OCI-LY7 (cell line): ENCODE measurements around the gene DNAI2. TPM values are rescaled to one million over a fixed set of nuclear protein-coding genes. Genes with fewer than 3 reads are reported as not detected.
A peak's percentile ranks its signal among the peaks of the same experiment; 100 is the strongest.

Source experiments
- BruUV-seq: library from RNA; stranded (reverse); fragments of 400-500 nt; replicated peaks from 2 replicates; lab custom pipeline; 2021; lab: Mats Ljungman, UMichigan
- CTCF ChIA-PET: fragments of 300-600 bp; sonication (Branson Sonifier 250); formaldehyde crosslinking; loops from one replicate; lab custom pipeline; 2022; ENCODE audit warnings: antibody characterized with exemption; ENCODE audit not compliant: unreplicated experiment; lab: Charles Lee
- POLR2A ChIA-PET: fragments of 300-600 bp; sonication (Branson Sonifier 250); formaldehyde crosslinking; loops from one replicate; lab custom pipeline; 2022; ENCODE audit warnings: antibody characterized with exemption; lab: Charles Lee
- DNase-seq: peaks from one replicate; pipeline ENCODE4 v3.0.0-alpha.2; 2015; ENCODE audit warnings: low spot score
- H2AFZ ChIP-seq: fragments of 200-600 bp; sonication (generic), shearing (Covaris generic); 2 replicates; pipeline ENCODE4 v1.6.1; 2014; ENCODE audit warnings: mild to moderate bottlenecking, antibody characterized with exemption, low read length, moderate library complexity
- H3K27ac ChIP-seq: fragments of 200-600 bp; sonication (generic); 2 replicates; pipeline ENCODE4 v1.5.1; 2014; ENCODE audit warnings: mixed run types, low read depth, mild to moderate bottlenecking, moderate library complexity, low read length, inconsistent platforms; ENCODE audit not compliant: poor library complexity, severe bottlenecking
- H3K36me3 ChIP-seq: fragments of 200-600 bp; sonication (generic); 2 replicates; pipeline ENCODE4 v1.6.1; 2014; ENCODE audit warnings: mild to moderate bottlenecking, antibody characterized with exemption, low read length, moderate library complexity, mixed read lengths; ENCODE audit not compliant: insufficient read depth
- H3K4me1 ChIP-seq: fragments of 200-600 bp; sonication (generic); 2 replicates; pipeline ENCODE4 v1.5.1; 2014; ENCODE audit warnings: mild to moderate bottlenecking, low read length; ENCODE audit not compliant: insufficient read depth, poor library complexity, severe bottlenecking
- H3K4me2 ChIP-seq: fragments of 200-600 bp; sonication (generic); 2 replicates; pipeline ENCODE4 v1.6.1; 2014; ENCODE audit warnings: mild to moderate bottlenecking, low read length
- H3K4me3 ChIP-seq: fragments of 200-600 bp; sonication (generic); 2 replicates; pipeline ENCODE4 v1.5.1; 2014; ENCODE audit warnings: mild to moderate bottlenecking, low read depth, low read length; ENCODE audit not compliant: poor library complexity, severe bottlenecking
- H3K79me2 ChIP-seq: fragments of 200-600 bp; sonication (generic); 2 replicates; pipeline ENCODE4 v1.6.1; 2016; ENCODE audit warnings: low read depth, mild to moderate bottlenecking, low read length, moderate library complexity, mixed read lengths; ENCODE audit not compliant: insufficient read depth
- H3K9me2 ChIP-seq: fragments of 200-600 bp; sonication (generic); 2 replicates; pipeline ENCODE4 v1.6.1; 2016; ENCODE audit warnings: mild to moderate bottlenecking, low read length, mixed read lengths; ENCODE audit not compliant: insufficient read depth
- H3K9me3 ChIP-seq: fragments of 200-600 bp; sonication (generic); 2 replicates; pipeline ENCODE4 v1.6.1; 2014; ENCODE audit warnings: mild to moderate bottlenecking, mixed run types, low read length, mixed read lengths
- H4K20me1 ChIP-seq: fragments of 200-600 bp; sonication (generic); 2 replicates; pipeline ENCODE4 v1.6.1; 2014; ENCODE audit warnings: mild to moderate bottlenecking, antibody characterized with exemption, low read length, moderate library complexity, mixed read lengths; ENCODE audit not compliant: insufficient read depth
- EZH2phosphoT487 ChIP-seq: fragments of 200-600 bp; sonication (generic); IDR thresholded peaks from 2 replicates; pipeline ENCODE4 v1.6.1; 2018; ENCODE audit warnings: low read depth, borderline replicate concordance, mild to moderate bottlenecking, mixed run types, antibody characterized with exemption, low read length, moderate library complexity, mixed read lengths
- intact Hi-C: fragments of 100-400 bp; cut with micrococcal nuclease; formaldehyde crosslinking; loops from one replicate; pipeline ENCODE4 v1.10.0; 2022; ENCODE audit not compliant: unreplicated experiment
- total RNA-seq, 2 experiments: library from RNA; depleted of rRNA in 1 of 2; stranded (reverse); fragments of >200 nt in 1 of 2; shearing (Covaris generic) in 1 of 2; gene quantifications; 2 replicates each; pipeline ENCODE4 v1.2.3, GENCODE V29; 2014 to 2022
- TF ChIP-seq, protein P1 (sequence below): fragments of 200-600 bp; sonication (generic); conservative IDR thresholded peaks from 2 replicates; pipeline ENCODE4 v1.5.1; 2014; ENCODE audit warnings: mild to moderate bottlenecking, antibody characterized with exemption, low read length, moderate library complexity, mixed read lengths

The DNAI2 gene
- total RNA-seq, 2 experiments from 2014 or later, result not detected

DNA sequence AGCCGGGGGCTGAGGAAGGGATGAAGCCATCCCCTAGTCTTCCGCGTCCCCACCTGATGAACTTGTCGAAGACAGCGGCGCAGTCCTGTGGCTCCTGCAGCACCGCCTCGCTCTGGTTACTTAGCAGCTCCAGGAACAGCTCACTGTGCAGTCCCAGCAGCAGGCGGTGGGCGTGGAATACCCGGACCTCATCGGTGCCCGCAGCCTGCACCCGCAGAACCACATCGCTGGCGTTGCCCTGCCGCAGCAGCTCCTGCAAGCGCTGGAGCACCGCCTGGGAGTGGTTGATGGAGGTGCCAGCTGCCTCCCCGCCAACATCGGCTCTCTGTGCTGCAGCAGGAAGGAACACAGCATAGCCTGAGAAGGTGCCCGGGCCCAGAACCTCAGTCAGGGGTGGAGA, 85.9 kb downstream of the DNAI2 start:
- Histone ChIP-seq H3K27ac (no peak overlapping the region), H3K9me2 (no peaks in the 10 kb centered on the region), H3K4me1 (no peaks in the 10 kb centered on the region), H4K20me1 (no peaks in the 10 kb centered on the region), H3K4me2 (no peak overlapping the region), H3K9me3 (no peaks in the 10 kb centered on the region), H2AFZ (no peak overlapping the region), H3K4me3 (no peak overlapping the region), H3K36me3 (no peaks in the 10 kb centered on the region), H3K79me2 (no peaks in the 10 kb centered on the region)
- no peak for DNase-seq
- TF ChIP-seq, protein P1, sequence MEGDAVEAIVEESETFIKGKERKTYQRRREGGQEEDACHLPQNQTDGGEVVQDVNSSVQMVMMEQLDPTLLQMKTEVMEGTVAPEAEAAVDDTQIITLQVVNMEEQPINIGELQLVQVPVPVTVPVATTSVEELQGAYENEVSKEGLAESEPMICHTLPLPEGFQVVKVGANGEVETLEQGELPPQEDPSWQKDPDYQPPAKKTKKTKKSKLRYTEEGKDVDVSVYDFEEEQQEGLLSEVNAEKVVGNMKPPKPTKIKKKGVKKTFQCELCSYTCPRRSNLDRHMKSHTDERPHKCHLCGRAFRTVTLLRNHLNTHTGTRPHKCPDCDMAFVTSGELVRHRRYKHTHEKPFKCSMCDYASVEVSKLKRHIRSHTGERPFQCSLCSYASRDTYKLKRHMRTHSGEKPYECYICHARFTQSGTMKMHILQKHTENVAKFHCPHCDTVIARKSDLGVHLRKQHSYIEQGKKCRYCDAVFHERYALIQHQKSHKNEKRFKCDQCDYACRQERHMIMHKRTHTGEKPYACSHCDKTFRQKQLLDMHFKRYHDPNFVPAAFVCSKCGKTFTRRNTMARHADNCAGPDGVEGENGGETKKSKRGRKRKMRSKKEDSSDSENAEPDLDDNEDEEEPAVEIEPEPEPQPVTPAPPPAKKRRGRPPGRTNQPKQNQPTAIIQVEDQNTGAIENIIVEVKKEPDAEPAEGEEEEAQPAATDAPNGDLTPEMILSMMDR, result no peak
- no peak for TF ChIP-seq EZH2phosphoT487
- BruUV-seq, result no TSS peak
- ChIA-PET POLR2A (interaction anchor here (0.6 to 0.7 kb wide), 2 partner anchors 19 to 26 kb away, joined by 3 to 6 read pairs; no protein-coding TSS in a partner anchor), CTCF (interaction anchor here (0.8 kb wide), 1 partner anchor 8 kb away, joined by 3 read pairs; no protein-coding TSS in a partner anchor)
- intact Hi-C loops, result no loop called here

GRCh38 chr17:74360899-74361229, 86.8 kb downstream of the DNAI2 start:
- POLR2A ChIA-PET, result no interaction called here
- no peak overlapping the region for H3K27ac ChIP-seq
- no peak overlapping the region for H2AFZ ChIP-seq
- no peak overlapping the region for H3K4me3 ChIP-seq
- H3K9me3 ChIP-seq, result no peaks in the 10 kb centered on the region
- no TSS peak for BruUV-seq
- no peaks in the 10 kb centered on the region for H3K4me1 ChIP-seq
- no peak overlapping the region for H3K4me2 ChIP-seq
- H3K36me3 ChIP-seq, result no peaks in the 10 kb centered on the region
- no peaks in the 10 kb centered on the region for H4K20me1 ChIP-seq
- no peak for TF ChIP-seq EZH2phosphoT487
- TF ChIP-seq, protein P1, result no peak
- intact Hi-C loops, result no loop called here
- no peaks in the 10 kb centered on the region for H3K79me2 ChIP-seq
- H3K9me2 ChIP-seq, result no peaks in the 10 kb centered on the region
- DNase-seq, result no peak
- CTCF ChIA-PET, result no interaction called here

DNA sequence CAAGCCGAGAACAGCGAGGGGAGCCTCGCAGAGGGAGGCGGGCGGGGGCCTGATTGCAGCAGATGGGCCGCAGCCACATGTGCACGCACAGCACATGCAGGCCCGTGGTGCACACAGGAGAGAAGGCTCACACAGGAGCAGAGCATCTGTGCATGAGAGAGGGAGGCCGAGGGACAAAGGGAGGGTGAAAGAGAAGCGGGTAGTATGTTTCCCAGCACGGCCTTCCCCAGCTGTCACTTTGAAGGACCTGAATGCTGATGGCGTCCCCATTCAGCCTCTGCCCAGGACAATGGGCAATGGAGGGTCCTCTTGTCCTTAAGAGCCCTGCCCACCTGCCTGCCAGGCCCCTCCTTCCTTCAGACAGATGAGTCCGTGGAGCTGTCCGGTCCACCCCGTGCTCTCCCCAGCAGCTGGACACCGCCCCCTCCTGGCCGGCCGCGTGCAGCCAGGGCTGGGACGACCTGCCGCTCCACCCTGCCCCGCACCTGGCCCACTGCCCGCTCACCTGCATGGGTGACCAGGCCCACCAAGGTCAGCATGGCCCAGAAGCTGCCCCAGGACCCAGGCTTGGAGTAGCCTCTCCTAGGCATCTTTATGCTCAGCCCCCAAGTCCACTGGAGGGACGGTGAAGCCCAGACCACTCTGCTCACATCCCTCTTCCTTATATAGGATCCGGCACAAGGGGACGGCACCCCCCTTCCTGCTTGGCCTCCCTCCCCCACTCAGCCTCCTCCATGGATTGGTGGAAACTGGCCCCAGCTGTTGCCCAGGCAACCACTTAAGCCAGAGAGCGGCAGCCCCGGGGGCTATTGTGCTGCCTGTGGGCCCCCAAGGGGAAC, 87.4 kb downstream of the DNAI2 start, which contains the start of gene BTBD17:
Gene BTBD17, minus strand, starts transcription at position 639 of the 839 bp plus-strand sequence. Its CDS starts 49 bp downstream, at position 590.
- DNase-seq, result no peak
- POLR2A ChIA-PET, result no interaction called here
- intact Hi-C loops, result no loop called here

More for the DNA sequence above, 87.4 kb downstream of the DNAI2 start, which contains the start of gene BTBD17:
- H3K4me3 ChIP-seq, result no peak within 1 kb of the TSS
- H3K9me2 ChIP-seq, result no peaks in the 10 kb centered on the region
- TF ChIP-seq EZH2phosphoT487, result no peak
- TF ChIP-seq, protein P1, result peak; percentile 71
- CTCF ChIA-PET, result no interaction called here
- H3K4me1 ChIP-seq, result no peaks in the 10 kb centered on the region
- H3K9me3 ChIP-seq, result no peaks in the 10 kb centered on the region
- no peak within 1 kb of the TSS for H2AFZ ChIP-seq
- no peaks in the 10 kb centered on the region for H4K20me1 ChIP-seq
- H3K79me2 ChIP-seq, result no peaks in the 10 kb centered on the region
- no peak within 1 kb of the TSS for H3K27ac ChIP-seq
- no TSS peak for BruUV-seq
- H3K4me2 ChIP-seq, result no peak within 1 kb of the TSS
- no peaks in the 10 kb centered on the region for H3K36me3 ChIP-seq
